GM21786 (cell line): ENCODE measurements around the gene UTP4.

Experiments used
- ATAC-seq: cut with Tn5 transposase; IDR thresholded peaks from one replicate; pipeline ENCODE4 v1.9.1; 2021; ENCODE audit not compliant: unreplicated experiment

Gene UTP4

GRCh38 chr16:69171325-69172084 is 39.1 kb downstream of the UTP4 start:
- no peak for ATAC-seq

DNA sequence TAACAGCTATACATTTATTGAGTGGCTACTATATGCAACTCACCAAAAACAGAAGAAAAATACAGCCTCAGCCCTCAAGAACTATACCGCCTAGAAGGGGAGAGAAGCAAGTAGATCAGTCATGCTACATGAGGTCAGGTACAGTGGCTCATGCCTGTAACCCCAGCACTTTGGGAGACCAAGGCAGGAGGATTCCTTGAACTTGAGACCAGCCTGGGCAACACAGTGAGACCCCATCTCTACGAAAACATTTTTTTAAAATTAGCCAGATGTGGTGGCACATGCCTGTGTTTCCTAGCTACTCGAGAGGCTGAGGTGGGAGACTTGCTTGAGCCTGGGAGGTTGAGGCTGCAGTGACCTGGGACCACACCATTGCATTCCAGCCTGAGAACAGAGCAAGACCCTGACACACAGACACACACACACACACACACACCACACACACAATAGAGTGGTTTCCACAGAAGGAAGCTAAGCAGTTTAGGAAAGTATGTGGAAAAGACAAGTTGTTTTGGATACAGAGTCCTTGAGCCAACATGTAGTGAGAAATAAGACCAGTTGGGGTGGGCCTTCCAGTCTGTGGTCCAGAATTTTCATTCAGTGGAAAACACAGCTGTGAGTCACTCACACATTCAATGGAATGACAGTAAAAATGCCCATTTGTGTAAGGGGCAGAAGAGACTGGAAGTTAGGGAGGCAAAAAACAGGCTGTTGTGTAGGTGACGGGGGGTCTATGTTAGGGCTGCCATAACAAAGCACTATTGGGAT is 43.8 kb downstream of the UTP4 start:
- no peak for ATAC-seq

DNA sequence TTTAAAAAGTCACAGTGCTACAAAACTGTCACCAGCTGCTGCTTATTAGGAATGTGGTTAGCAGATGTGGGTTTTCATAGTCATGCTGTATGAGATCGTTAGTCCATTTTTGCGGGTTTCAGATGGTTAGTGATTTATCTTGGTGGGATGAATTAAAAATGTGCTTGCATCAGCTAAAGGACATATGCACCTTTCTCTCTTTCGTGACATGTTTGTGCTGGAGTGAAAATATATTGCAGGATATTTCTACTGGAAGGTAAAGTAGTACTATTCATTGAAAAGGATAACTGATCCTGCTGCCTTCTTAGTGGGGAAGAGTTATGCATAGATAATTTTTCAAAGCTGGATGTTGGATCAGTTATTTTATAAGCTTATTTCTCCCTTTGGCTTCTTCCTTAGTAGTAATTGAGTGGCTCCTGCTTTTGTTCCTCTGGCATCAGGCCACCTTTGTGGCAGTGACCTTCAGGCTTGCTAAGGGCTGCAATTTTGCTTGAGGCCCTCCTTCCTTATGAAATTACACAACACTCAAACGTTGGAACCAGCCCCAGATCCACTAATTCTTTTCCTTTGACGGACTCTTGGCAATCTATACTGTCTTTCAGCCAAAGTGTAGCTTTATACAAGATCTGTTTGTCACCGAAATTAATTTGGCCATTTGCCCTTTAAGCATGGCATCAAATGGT is 47.0 kb downstream of the UTP4 start:
- ATAC-seq: no peak

GRCh38 chr16:69180011-69180338 is 47.5 kb downstream of the UTP4 start:
- ATAC-seq: no peak

- ATAC-seq: no peak
Observed at GRCh38 chr16:69182730-69183416, 50.4 kb downstream of the UTP4 start.

DNA sequence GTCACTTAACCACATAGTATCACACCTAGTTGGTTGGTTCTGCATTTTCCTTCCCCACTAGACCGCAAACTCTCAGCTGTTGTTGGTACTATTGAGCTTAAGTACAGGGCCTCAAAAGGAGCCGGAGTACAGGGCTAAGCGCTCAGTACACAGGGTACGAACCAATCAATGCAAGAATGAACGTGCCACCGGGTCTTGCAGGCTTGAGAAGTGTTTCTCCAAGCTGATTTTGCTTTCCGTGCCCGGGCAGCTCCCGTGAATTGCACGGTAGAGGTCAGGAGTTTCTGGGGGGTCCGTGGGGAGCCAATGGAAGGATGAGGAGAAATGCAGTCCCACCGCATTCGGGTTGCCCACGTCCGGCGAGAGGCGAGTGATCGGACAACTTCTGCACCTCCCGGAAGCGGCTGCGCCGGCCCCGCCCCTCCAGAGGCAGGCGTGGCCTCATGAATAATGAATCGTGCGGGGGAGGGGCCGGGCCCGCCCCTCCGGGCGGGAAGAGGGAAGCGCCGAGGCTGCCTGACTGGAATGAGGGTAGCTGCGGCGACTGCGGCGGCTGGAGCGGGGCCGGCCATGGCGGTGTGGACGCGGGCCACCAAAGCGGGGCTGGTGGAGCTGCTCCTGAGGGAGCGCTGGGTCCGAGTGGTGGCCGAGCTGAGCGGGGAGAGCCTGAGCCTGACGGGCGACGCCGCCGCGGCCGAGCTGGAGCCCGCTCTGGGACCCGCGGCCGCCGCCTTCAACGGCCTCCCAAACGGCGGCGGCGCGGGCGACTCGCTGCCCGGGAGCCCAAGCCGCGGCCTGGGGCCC is 54.4 kb downstream of the UTP4 start, which contains the start of gene SNTB2:
Gene SNTB2, plus strand, starts transcription at position 523 of the 804 bp plus-strand sequence. Its CDS starts 3 bp downstream, at position 526.
- ATAC-seq: peak; percentile 86

GRCh38 chr16:69187446-69188235 is 55.2 kb downstream of the UTP4 start:
- ATAC-seq: peak; percentile 19

DNA sequence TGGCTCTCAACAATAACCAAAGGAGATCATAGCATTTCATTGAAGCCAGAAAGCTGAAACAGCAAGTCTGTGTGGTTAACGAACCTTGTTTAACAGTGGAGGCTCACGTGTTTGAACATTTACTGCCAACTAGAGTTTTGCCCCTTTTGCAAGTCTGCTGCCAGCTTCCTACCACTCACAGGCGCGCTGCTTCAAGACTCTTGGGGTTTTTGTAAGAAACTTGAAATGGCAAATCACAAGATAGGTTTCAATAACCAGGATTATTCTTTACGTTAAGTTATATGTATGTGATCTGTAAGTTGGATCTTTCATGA is 55.7 kb downstream of the UTP4 start:
- no peak for ATAC-seq

DNA sequence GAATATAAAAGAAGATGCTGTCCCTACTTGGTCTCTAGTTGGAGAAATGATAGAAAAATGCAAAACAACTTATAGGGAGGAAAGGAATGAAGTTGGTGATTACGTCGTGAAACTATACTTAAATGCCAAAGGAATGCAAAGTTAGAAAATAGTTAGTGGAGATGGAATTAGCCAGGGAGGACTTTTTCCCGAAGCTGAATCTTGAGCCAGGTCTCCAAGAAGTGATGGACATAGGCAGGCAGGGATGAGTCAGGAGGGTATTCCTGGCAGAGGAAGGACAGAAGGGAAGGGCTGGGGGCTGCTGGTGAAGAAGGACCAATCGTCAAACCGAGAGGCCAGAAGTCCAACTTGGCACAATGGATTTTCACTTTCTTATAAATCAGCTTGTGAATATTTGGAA is 56.3 kb downstream of the UTP4 start:
- no peak for ATAC-seq

- no peak for ATAC-seq
Observed at GRCh38 chr16:69190046-69190588, 57.7 kb downstream of the UTP4 start.

- no peak for ATAC-seq
Observed at GRCh38 chr16:69190598-69190997, 58.1 kb downstream of the UTP4 start.

DNA sequence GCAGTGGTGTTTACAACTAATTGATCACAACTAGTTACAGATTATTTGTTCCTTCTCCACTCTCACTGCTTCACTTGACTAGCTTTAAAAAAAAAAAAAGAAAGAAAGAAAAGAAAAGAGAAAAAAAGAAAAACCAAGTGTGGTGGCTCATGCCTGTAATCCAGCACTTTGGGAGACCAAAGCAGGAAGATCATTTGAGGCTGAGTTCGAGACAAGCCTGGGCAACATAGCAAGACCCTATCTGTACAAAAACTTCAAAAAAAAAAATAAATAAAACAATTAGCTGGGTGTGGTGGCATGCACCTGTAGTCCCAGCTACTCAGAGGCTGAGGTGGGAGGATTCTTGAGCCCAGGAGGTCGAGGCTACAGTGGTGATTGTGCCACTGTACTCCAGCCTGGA is 58.7 kb downstream of the UTP4 start:
- ATAC-seq: no peak

- no peak for ATAC-seq
Observed at GRCh38 chr16:69193855-69194254, 61.4 kb downstream of the UTP4 start.

- no peak for ATAC-seq
Observed at GRCh38 chr16:69194488-69194887, 62.0 kb downstream of the UTP4 start.

DNA sequence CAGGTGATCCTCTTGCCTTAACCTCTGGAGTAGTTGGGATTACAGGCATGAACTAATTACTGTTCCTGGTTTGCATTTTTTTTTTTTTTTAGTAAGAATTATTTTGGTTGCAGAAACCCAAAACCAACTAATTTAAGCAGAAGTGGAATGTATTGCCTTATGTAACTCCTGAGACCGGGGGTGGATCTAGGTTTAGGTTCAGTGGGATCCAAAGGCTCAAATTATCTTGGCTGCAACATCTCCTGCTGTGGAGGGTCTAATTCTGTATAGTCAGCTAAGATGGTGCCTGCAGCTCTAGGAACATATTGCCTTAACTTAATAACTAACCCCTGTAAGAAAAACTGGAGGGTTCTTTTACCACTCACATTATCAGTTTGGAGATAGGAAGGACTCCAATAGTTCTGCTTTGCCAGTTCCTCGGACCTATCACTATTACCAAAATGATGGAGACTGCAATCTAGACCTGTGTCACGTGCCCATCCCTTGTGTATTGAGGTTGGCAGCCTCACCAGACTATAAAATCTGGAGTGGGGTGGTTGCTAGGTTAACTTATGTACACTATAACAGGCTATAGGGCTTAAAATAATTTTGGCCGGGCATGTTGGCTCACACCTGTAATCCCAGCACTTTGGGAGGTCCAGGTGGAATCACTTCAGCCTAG is 63.0 kb downstream of the UTP4 start:
- no peak for ATAC-seq

DNA sequence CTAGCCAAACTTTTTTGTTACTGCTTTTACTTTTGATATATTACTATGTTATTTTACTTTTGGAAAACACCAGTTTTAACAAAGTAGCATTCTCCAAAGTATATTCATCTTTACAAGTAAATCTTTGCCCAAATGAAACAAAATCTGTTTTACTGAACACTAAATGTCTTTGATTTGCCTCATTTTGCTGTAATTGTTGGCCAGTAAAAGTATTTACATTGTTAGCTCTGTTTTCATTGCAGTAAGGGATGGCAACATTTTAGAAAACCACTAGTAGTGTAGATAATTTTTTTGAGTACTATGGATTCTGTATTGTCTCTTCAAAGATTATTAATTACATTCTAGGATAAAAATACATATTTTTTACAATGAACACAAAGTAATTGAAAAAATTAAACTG is 65.1 kb downstream of the UTP4 start:
- ATAC-seq: no peak

GRCh38 chr16:69199382-69199781 is 66.9 kb downstream of the UTP4 start:
- no peak for ATAC-seq

DNA sequence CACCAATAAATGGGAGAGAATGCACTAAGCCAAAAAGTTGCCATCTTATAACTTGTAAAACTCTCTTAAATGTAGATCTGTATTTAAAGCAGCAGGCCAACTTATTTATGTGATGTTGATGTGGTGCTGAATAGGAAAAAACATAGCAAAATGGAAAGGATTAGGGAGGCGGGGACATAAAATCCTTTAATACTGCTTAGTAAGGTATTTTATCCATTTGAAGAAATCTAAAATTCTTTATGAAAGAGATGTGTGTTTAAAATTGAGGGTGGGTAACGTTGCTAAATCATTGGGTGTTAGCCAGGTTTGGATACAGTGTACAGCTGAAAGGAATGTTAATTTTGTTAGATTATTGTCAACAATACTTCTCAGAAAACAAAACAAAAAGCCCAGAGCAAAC is 68.8 kb downstream of the UTP4 start:
- ATAC-seq: no peak

DNA sequence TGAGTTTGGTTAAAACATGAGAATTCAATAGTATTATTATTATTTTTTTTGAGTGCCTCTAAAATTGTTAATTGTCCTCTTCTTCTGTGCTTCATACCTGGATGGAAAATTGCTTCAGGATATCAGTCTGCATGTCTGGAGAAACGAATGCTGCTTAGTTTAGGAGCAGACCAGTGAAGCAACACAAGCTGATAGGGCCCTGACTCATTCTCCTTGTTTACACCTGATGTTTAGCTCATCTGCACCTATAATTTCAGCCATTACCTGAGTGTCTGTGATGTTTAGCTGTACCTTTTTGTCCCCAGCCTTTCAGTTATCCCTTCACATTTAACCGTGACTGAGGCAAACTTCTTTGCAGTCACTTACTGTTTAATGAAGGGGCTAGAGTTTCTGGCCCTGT is 69.3 kb downstream of the UTP4 start:
- no peak for ATAC-seq
